Chondrocyte (in vitro differentiated cells): ENCODE data around the gene ARL17B. TPM values are rescaled to one million over a fixed set of nuclear protein-coding genes. Genes with fewer than 3 reads are reported as not detected.
A peak's percentile ranks its signal among the peaks of the same experiment; 100 is the strongest.
"Not testable (repeated sequence)": the region's sequence is repeated elsewhere in the genome, so short reads cannot be mapped to it uniquely, and the experiment has no call there.

Experiments used
- DNase-seq: peaks from one replicate; pipeline ENCODE4 v3.0.0; 2021; ENCODE audit warnings: mixed read lengths, low spot score
- H3K27ac Mint-ChIP-seq: one replicate; pipeline ENCODE4 v1.8.0; 2021; ENCODE audit warnings: mild to moderate bottlenecking, moderate library complexity, mixed read lengths; ENCODE audit not compliant: unreplicated experiment
- H3K27me3 Mint-ChIP-seq: 2 replicates; pipeline ENCODE4 v1.8.0; 2021; ENCODE audit warnings: low read depth, mixed read lengths
- H3K36me3 Mint-ChIP-seq: 2 replicates; pipeline ENCODE4 v1.8.0; 2021; ENCODE audit warnings: low read depth, mixed read lengths
- H3K4me1 Mint-ChIP-seq: 2 replicates; pipeline ENCODE4 v1.8.0; 2021; ENCODE audit warnings: low read depth, mild to moderate bottlenecking, mixed read lengths
- H3K4me3 Mint-ChIP-seq: one replicate; pipeline ENCODE4 v1.8.0; 2021; ENCODE audit warnings: mild to moderate bottlenecking, moderate library complexity, mixed read lengths; ENCODE audit not compliant: unreplicated experiment
- H3K9me3 Mint-ChIP-seq: 2 replicates; pipeline ENCODE4 v1.8.0; 2021; ENCODE audit warnings: low read depth, mixed read lengths
- total RNA-seq: library from RNA; stranded (reverse); gene quantifications from 3 replicates; pipeline ENCODE4 v1.2.1, GENCODE V29; 2021
- TF ChIP-seq, protein P1 (sequence below): fragments of 200-600 bp; sonication (generic); IDR thresholded peaks from 2 replicates; pipeline ENCODE4 v1.5.0; 2021; ENCODE audit warnings: antibody characterized with exemption, mild to moderate bottlenecking, moderate library complexity

ARL17B gene
- total RNA-seq, 1 donor from 2014 or later: 8.5 TPM

DNA sequence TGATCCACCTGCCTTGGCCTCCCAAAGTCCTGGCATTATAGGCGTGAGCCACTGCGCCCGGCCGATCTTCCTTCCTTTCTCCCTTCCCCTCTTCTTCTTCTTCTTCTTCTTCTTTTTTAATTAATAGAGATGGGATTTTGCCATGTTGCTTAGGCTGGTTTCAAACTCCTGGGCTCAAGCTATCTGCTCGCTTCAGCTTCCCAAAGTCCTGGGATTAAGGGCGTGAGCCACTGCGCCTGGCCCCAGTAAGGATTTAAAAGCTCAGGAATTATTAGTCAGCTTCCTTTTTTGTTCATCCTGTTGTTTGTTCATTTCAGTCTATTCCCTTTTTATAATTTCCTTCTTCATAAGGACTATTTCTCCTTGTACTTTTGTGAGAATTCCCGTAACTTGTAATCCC, 99.3 kb downstream of the ARL17B start:
- Mint-ChIP-seq H3K27me3 (peaks cover 2% of the 10 kb centered on the region), H3K4me3 (no peak overlapping the region), H3K36me3 (peaks cover 3% of the 10 kb centered on the region), H3K27ac (no peak overlapping the region), H3K4me1 (peaks cover 29% of the 10 kb centered on the region), H3K9me3 (no peaks in the 10 kb centered on the region)
- DNase-seq: no peak
- TF ChIP-seq, protein P1, sequence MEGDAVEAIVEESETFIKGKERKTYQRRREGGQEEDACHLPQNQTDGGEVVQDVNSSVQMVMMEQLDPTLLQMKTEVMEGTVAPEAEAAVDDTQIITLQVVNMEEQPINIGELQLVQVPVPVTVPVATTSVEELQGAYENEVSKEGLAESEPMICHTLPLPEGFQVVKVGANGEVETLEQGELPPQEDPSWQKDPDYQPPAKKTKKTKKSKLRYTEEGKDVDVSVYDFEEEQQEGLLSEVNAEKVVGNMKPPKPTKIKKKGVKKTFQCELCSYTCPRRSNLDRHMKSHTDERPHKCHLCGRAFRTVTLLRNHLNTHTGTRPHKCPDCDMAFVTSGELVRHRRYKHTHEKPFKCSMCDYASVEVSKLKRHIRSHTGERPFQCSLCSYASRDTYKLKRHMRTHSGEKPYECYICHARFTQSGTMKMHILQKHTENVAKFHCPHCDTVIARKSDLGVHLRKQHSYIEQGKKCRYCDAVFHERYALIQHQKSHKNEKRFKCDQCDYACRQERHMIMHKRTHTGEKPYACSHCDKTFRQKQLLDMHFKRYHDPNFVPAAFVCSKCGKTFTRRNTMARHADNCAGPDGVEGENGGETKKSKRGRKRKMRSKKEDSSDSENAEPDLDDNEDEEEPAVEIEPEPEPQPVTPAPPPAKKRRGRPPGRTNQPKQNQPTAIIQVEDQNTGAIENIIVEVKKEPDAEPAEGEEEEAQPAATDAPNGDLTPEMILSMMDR: no peak

GRCh38 chr17:46259845-46260661, 101.5 kb downstream of the ARL17B start:
- TF ChIP-seq, protein P1: peak; percentile 64
- H3K9me3 Mint-ChIP-seq, DNase-seq, H3K27ac Mint-ChIP-seq, H3K27me3 Mint-ChIP-seq, H3K36me3 Mint-ChIP-seq: not testable (repeated sequence)
- Mint-ChIP-seq H3K4me3 (peak overlapping the region; percentile 68), H3K4me1 (peaks cover 15% of the 10 kb centered on the region)

DNA sequence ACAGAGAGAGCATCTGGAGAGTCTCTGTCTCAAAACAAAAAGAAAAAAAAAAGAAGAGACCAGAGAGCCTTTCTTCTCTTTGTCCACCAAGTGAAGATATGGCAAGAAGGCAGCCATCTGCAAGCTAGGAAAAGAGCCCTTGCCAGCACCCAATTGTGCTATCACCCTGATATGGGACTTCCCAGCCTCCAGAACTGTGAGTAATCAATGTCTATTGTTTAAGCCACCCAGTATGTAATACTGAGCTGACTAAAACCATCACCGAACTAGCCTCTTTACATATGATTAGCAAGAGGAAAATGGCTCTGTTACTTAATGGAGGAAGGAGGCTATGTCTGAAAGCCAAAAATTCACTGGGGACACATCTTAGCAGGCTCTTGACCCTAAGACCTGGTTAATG, 105.2 kb downstream of the ARL17B start:
- H3K9me3 Mint-ChIP-seq, H3K4me3 Mint-ChIP-seq, H3K4me1 Mint-ChIP-seq, DNase-seq, H3K27me3 Mint-ChIP-seq, H3K27ac Mint-ChIP-seq, H3K36me3 Mint-ChIP-seq: not testable (repeated sequence)

DNA sequence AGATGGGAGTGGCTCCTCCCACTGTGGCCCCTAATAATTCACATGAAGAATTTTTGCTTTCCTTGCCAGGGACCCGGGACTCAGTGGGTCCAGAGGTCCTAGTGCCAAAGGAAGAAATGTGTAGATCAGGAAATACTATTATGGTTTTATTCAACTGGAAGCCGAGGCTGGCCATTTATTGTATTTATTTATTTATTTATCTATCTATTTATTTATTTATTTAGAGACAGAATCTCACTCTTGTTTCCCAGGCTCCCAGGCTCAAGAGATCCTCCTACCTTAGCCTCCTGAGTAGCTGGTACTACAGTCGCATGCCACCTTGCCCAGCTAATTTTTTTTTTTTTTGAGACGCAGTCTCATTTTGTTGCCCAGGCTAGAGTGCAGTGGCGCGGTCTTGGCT, 107.4 kb downstream of the ARL17B start:
- H3K4me3 Mint-ChIP-seq, H3K9me3 Mint-ChIP-seq, H3K36me3 Mint-ChIP-seq, H3K27me3 Mint-ChIP-seq, H3K4me1 Mint-ChIP-seq, DNase-seq, H3K27ac Mint-ChIP-seq: not testable (repeated sequence)

DNA sequence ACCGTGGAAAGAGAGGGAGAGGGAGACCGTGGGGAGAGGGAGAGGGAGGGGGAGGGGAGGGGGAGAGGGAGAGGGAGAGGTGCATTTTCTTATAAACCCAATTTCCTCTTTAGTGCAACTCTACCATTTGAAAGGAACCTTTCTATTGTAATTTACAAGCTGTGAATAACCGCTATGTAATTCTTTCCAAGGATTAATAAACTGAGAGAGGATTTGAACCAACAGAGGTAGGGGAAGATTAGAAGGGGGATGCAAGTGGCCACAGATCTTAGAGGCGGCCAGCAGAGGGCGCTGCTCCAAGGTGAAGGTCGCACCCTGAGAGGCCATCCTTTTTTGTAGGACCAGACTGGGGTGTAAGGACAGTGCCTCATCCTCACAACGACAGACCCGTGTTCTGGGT, 107.8 kb downstream of the ARL17B start:
- TF ChIP-seq, protein P1: peak; percentile 77
- not testable (repeated sequence) for H3K9me3 Mint-ChIP-seq, H3K36me3 Mint-ChIP-seq, H3K27me3 Mint-ChIP-seq, DNase-seq, H3K27ac Mint-ChIP-seq, H3K4me1 Mint-ChIP-seq, H3K4me3 Mint-ChIP-seq

DNA sequence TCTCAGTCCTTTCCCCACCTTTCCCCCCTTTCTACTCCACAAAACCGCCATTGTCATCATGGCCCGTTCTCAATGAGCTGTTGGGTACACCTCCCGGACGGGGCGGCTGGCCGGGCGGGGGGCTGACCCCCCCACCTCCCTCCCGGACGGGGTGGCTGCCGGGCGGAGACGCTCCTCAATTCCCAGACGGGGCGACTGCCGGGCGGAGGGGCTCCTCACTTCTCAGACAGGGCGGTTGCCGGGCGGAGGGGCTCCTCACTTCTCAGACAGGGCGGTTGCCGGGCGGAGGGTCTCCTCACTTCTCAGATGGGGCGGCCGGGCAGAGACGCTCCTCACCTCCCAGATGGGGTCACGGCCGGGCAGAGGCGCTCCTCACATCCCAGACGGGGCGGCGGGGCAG, 108.8 kb downstream of the ARL17B start:
- not testable (repeated sequence) for H3K36me3 Mint-ChIP-seq, H3K27me3 Mint-ChIP-seq, H3K4me3 Mint-ChIP-seq

DNA sequence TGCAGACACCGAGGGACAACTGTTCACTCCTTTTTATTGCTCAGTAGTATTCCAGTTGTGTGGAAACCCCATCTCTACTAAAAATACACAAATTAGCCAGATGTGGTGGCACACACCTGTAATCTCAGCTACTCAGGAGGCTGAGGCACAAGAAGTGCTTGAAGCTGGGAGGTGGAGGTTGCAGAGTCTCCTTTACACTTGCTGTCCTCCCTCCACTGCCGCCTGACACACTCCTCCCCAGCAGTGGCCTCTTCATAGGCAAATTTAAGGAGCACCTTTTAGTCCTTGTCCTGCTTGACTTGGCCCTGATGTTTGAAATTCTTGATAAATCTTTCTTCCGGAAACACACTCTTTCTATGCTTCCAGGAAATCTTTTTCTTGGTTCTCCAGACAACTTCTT, 112.4 kb downstream of the ARL17B start:
- not testable (repeated sequence) for H3K4me1 Mint-ChIP-seq, H3K27me3 Mint-ChIP-seq, DNase-seq, H3K36me3 Mint-ChIP-seq, H3K4me3 Mint-ChIP-seq, H3K9me3 Mint-ChIP-seq, H3K27ac Mint-ChIP-seq

More for the DNA sequence above, 108.8 kb downstream of the ARL17B start:
- H3K9me3 Mint-ChIP-seq, H3K4me1 Mint-ChIP-seq, H3K27ac Mint-ChIP-seq, DNase-seq: not testable (repeated sequence)

GRCh38 chr17:46244949-46245768, 116.4 kb downstream of the ARL17B start:
- H3K27me3 Mint-ChIP-seq, H3K4me3 Mint-ChIP-seq, H3K9me3 Mint-ChIP-seq, H3K36me3 Mint-ChIP-seq, H3K27ac Mint-ChIP-seq, DNase-seq, H3K4me1 Mint-ChIP-seq: not testable (repeated sequence)

DNA sequence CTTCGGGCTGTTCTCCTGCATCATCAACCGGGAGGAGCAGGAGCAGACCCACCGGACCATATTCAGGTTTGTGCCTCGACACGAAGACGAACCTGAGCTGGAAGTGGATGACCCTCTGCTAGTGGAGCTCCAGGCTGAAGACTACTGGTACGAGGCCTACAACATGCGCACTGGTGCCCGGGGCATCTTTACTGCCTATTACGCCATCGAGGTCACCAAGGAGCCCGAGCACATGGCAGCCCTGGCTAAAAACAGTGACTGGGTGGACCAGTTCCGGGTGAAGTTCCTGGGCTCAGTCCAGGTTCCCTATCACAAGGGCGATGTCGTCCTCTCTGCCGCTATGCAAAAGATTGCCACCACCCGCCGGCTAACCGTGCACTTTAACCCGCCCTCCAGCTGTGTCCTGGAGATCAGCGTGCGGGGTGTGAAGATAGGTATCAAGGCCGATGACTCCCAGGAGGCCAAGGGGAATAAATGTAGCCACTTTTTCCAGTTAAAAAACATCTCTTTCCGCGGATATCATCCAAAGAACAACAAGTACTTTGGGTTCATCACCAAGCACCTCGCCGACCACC, 117.1 kb downstream of the ARL17B start:
- H3K36me3 Mint-ChIP-seq, H3K27ac Mint-ChIP-seq, H3K9me3 Mint-ChIP-seq, DNase-seq, H3K4me3 Mint-ChIP-seq, H3K27me3 Mint-ChIP-seq, H3K4me1 Mint-ChIP-seq: not testable (repeated sequence)
